NT2/D1 (cell line): ENCODE data around the gene FCN2.

ENCODE experiments used
- SUZ12 ChIP-seq: IDR thresholded peaks from 2 replicates; pipeline ENCODE4 v1.6.1; 2011; ENCODE audit not compliant: insufficient read length, insufficient read depth; ENCODE audit errors: extremely low read depth
- YY1 ChIP-seq: IDR thresholded peaks from 2 replicates; pipeline ENCODE4 v1.6.1; 2011; ENCODE audit not compliant: insufficient read length, insufficient read depth
- ZNF274 ChIP-seq: IDR thresholded peaks from 2 replicates; pipeline ENCODE4 v1.6.1; 2011; ENCODE audit warnings: mild to moderate bottlenecking, low read depth, low read length

GRCh38 chr9:134834957-134835419 is 45.6 kb upstream of the FCN2 start:
- TF ChIP-seq ZNF274 (no peak), YY1 (no peak), SUZ12 (no peak)
